LNCAP (cell line): ENCODE data around the gene FMOD.

Source experiments
- CTCF ChIP-seq: fragments of 450-650 bp; IDR thresholded peaks from 2 replicates; pipeline ENCODE4 v1.5.1; 2017; ENCODE audit warnings: mild to moderate bottlenecking

Gene FMOD

DNA sequence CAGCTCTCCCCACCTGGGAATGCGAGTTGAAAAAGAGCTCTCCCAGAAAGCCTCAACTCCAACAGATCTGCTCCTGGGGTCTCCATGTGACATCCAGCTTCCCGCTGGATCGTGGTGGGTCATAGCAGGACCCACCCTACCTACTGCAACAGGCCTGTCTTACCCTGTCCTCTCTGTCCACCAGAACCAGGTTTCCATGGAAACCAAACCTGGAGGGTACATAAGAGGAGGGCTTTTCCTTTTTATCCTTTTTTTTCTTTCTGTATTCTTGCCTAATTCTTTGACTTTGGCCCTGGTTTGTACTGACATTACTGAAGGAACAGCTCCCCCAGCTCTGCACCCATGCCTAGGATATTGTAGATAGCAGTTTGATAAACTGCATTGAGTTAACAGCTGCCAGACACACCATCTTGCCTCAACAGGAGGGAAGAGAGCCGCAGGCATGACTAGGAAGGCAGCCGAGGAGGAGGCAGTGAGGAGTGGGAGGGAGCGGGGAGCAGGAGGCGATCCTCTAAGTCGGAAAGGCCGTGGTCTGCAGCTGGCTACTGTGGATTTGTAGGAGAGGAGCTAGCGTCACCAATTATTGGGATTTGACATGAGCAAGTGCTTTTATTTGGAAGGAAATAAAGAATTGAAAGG lies 9.7 kb upstream of the FMOD start:
- TF ChIP-seq CTCF = no peak

- no peak for TF ChIP-seq CTCF
Observed at GRCh38 chr1:203359010-203359571, 8.2 kb upstream of the FMOD start.

DNA sequence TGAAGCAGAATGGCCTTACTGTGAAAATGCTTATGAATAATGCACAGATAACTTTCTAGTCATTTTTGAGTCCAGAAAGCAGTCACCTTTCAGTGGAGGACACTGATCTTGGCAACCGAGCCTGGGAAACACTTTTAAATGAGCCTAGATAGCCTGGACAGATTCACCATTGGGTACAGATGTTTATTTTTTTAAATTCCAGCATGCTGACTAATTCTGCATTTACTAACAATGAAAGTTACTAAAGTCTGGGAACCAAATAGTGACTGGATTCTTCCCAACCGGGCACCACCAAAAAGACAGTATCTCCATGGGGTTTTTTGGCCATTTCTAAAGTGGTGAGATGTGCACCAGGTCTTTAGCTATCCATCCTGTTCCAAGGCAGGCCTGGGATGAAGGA lies 3.3 kb upstream of the FMOD start:
- no peak for TF ChIP-seq CTCF

DNA sequence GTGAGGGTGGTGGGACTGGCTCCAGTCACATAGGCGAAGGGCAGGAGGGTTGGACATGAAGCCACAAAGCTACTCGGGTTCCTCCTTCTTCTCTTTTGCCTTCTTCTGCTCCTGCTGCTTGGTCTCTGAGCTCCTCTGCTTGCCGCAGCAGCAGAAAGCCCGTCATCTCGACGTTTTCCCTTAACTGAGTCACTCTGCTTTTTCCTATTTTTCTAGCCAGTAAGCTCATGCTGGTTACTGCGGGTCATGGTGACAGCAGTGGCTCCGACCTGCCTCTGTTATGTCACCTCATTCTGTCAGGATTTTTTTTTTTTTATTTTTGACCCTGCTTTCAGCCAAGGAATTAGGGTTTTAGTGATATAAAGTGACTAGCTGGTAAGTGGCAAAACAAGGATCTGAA lies 2.6 kb upstream of the FMOD start:
- no peak for TF ChIP-seq CTCF

DNA sequence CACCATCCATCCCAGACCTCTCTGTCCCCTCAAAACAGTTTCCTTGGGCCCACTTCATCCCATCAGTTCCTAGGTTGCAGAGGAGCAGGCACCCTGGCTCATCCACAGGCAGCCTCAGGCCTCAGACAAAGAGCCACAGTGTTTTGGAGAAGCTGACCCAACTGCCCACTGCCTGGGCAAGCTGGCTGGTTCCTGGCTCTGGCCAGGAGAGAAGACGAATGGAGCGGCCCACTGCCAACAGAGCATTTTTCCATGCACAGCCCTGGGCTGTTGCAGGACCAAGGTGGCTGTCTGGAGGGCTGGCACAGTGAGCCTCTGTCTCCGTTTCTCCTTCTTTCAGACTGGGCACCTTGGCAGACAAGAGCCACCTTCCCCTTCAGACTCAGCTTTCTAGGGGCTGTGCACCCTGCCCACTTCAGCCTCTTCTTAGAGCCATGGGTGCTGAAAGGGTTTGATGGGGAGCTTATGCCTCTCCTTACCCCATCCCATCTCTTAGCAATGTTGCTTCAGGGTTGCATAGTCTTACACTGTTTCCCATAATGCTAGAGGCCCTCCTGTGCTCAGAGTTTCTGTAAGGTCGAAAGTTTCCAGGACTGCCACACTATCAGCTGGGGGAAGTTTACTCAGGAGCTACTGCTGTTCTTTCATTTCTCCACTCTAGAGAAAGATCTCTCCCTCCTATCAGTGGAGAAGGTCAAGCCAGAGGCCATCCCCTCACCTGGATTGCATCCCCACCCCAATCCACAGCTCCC lies 973 bp downstream of the FMOD start:
- no peak for TF ChIP-seq CTCF

GRCh38 chr1:203349166-203349565 lies 1.8 kb downstream of the FMOD start:
- no peak for TF ChIP-seq CTCF

DNA sequence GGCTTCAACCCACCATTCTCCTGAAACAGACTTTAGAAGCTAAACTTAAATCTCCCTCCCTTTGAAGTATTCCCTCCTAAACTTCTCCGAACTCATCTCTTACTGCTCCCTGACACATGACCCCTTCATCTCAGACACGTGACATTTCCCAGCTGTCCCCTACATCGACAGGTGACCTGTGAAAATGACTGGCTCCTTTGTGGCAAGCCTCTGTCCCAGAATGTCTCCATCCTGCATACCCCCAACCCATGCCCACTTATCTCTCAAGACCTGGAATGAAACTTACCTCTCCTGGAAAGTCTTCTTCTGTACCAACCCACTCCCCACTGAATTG lies 4.2 kb downstream of the FMOD start:
- no peak for TF ChIP-seq CTCF
